Cardiac ventricle fibroblast (primary cell): Measurements from ENCODE around the gene LRSAM1. TPM values are rescaled to one million over a fixed set of nuclear protein-coding genes. Genes with fewer than 3 reads are reported as not detected.

ENCODE experiments used
- total RNA-seq: library from RNA; depleted of rRNA; stranded (reverse); fragments of >200 nt; gene quantifications from 2 replicates; pipeline ENCODE4 v1.2.3, GENCODE V29; 2015

Gene LRSAM1
- total RNA-seq, result 9.5 and 16.3 TPM in 2 replicates

GRCh38 chr9:127450830-127451607 is at the start of gene LRSAM1, which contains the start of gene RPL12:
Gene LRSAM1, plus strand, starts transcription at chr9:127451510. Its CDS starts 3,018 bp downstream, at chr9:127454528.
Gene RPL12, minus strand, starts transcription at chr9:127451406. Its CDS starts 89 bp downstream, at chr9:127451317.

GRCh38 chr9:127423934-127424675 is 27.2 kb upstream of the LRSAM1 start, which contains the start of gene ZNF79:
Gene ZNF79, plus strand, starts transcription at chr9:127424382. Its CDS starts 406 bp downstream, at chr9:127424788.

Other genes with a start within 250 kb of the LRSAM1 start
- gene GARNL3, start 186.7 kb upstream of the LRSAM1 start, total RNA-seq, result 2.1 and 3.9 TPM in 2 replicates
- 6.7 and 7.7 TPM in 2 replicates for gene SLC2A8, start 54.3 kb upstream of the LRSAM1 start, total RNA-seq
- 5.4 and 7.8 TPM in 2 replicates for gene ZNF79, start 27.1 kb upstream of the LRSAM1 start, total RNA-seq
- gene RPL12, start 104 bp upstream of the LRSAM1 start, total RNA-seq, result 2,165 and 2,324 TPM in 2 replicates
- gene STXBP1, start 160.8 kb downstream of the LRSAM1 start, total RNA-seq, result 51.5 and 85.1 TPM in 2 replicates